ENCODE results near the gene ALG9. TPM values are rescaled to one million over a fixed set of nuclear protein-coding genes. Genes with fewer than 3 reads are reported as not detected.

Gene ALG9
- total RNA-seq, 2 donors from 2014 or later, result 25.9 to 60.3 TPM

DNA sequence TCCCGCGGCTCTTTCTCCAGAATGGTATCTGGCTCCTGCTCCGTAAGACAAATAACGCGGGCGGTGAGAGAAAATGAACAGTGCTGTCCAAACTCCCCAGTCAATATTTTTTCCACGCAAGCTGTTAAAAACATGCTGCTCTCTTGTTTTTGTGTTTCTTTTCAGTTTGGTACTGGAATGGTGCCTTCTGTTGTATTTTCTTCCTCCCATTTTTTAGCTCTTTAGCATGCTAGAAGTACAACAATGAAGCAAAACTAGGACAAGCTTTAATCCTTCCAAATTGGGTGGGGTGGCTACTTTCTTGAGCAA, 104.6 kb downstream of the ALG9 start:
- Histone ChIP-seq H3K9me3 (no peaks in the 10 kb centered on the region), H3K27me3 (no peaks in the 10 kb centered on the region), H3K4me1 (peaks cover 41% of the 10 kb centered on the region), H3K4me3 (peak overlapping the region; percentile 3 to 58), H3K36me3 (replicated peaks in 1 of 2; ENCODE audit: insufficient read depth in 1 of 2, low read depth in 2 of 2) (peaks cover 0 to 2% of the 10 kb centered on the region in 2 donors), H3K27ac (peak overlapping the region; percentile 83 to 97 (median 96))
- TF ChIP-seq POLR2A (IDR thresholded peaks at IDR 0.05), result no peak
- TF ChIP-seq, protein P1, sequence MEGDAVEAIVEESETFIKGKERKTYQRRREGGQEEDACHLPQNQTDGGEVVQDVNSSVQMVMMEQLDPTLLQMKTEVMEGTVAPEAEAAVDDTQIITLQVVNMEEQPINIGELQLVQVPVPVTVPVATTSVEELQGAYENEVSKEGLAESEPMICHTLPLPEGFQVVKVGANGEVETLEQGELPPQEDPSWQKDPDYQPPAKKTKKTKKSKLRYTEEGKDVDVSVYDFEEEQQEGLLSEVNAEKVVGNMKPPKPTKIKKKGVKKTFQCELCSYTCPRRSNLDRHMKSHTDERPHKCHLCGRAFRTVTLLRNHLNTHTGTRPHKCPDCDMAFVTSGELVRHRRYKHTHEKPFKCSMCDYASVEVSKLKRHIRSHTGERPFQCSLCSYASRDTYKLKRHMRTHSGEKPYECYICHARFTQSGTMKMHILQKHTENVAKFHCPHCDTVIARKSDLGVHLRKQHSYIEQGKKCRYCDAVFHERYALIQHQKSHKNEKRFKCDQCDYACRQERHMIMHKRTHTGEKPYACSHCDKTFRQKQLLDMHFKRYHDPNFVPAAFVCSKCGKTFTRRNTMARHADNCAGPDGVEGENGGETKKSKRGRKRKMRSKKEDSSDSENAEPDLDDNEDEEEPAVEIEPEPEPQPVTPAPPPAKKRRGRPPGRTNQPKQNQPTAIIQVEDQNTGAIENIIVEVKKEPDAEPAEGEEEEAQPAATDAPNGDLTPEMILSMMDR (IDR thresholded peaks at IDR 0.05), result no peak
- 0% methylated on average over 7 of the region's 7 CpGs for WGBS, 2 donors
- ATAC-seq (peak; percentile 3), DNase-seq (no peak)
- intact Hi-C loops (cut with DNase I), result no loop called here

GRCh38 chr11:111765984-111766833, 105.2 kb downstream of the ALG9 start, which contains the start of gene PPP2R1B:
Gene PPP2R1B, minus strand, starts transcription at chr11:111766389. Its CDS starts 28 bp downstream, at chr11:111766361.
- WGBS, 2 donors, result 0% methylated on average over 4 to 61 of the region's 61 CpGs
- peak; percentile 94 for ATAC-seq
- Histone ChIP-seq H3K36me3 (replicated peaks in 1 of 2; ENCODE audit: insufficient read depth in 1 of 2, low read depth in 2 of 2) (peaks cover 0 to 4% of the 10 kb centered on the region in 2 donors), H3K4me3 (peak within 1 kb of the TSS; percentile 58 to 94), H3K27me3 (no peaks in the 10 kb centered on the region), H3K4me1 (peaks cover 47% of the 10 kb centered on the region), H3K27ac (peak within 1 kb of the TSS; percentile 83 to 97 (median 96)), H3K9me3 (no peaks in the 10 kb centered on the region)
- DNase-seq, result peak; percentile 75 to 83 (median 82)
- peak; percentile 48 to 88 (median 80) for TF ChIP-seq POLR2A (IDR thresholded peaks at IDR 0.05)
- TF ChIP-seq, protein P1 (IDR thresholded peaks at IDR 0.05), result no peak
- intact Hi-C loops (cut with DNase I), result no loop called here

GRCh38 chr11:111765320-111765983, 105.9 kb downstream of the ALG9 start:
- intact Hi-C loops (cut with DNase I), result no loop called here
- peaks cover 0 to 6% of the 10 kb centered on the region in 2 donors for H3K36me3 ChIP-seq (replicated peaks in 1 of 2; ENCODE audit: insufficient read depth in 1 of 2, low read depth in 2 of 2)
- no peaks in the 10 kb centered on the region for H3K9me3 ChIP-seq
- H3K27ac ChIP-seq, result peak overlapping the region; percentile 83 to 97 (median 96)
- WGBS, 2 donors, result 0 to 1% methylated on average over 22 to 28 of the region's 28 CpGs
- H3K27me3 ChIP-seq, result no peaks in the 10 kb centered on the region
- ATAC-seq (peak; percentile 50), DNase-seq (peak; percentile 50 to 75 (median 64))
- TF ChIP-seq, protein P1 (IDR thresholded peaks at IDR 0.05), result no peak
- no peak for TF ChIP-seq POLR2A (IDR thresholded peaks at IDR 0.05)
- H3K4me1 ChIP-seq, result peaks cover 49% of the 10 kb centered on the region
- H3K4me3 ChIP-seq, result peak overlapping the region; percentile 58 to 94

- peaks cover 58% of the 10 kb centered on the region for H3K4me1 ChIP-seq
- intact Hi-C loops (cut with DNase I), result no loop called here
- H3K36me3 ChIP-seq (replicated peaks in 1 of 2; ENCODE audit: insufficient read depth in 1 of 2, low read depth in 2 of 2), result peaks cover 0 to 9% of the 10 kb centered on the region in 2 donors
- ATAC-seq, result no peak
- no peak for TF ChIP-seq POLR2A (IDR thresholded peaks at IDR 0.05)
- TF ChIP-seq, protein P1 (IDR thresholded peaks at IDR 0.05), result no peak
- H3K9me3 ChIP-seq, result no peaks in the 10 kb centered on the region
- WGBS, 2 donors, result 16 to 21% methylated on average over 1 of the region's 1 CpG
- peak overlapping the region in 1 of 2 donors; percentile 94 for H3K4me3 ChIP-seq
- no peak for DNase-seq
- H3K27ac ChIP-seq, result peak overlapping the region; percentile 43 to 97 (median 96)
- H3K27me3 ChIP-seq, result no peaks in the 10 kb centered on the region
Observed at GRCh38 chr11:111764621-111765020, 106.8 kb downstream of the ALG9 start.

All from body of pancreas (tissue), 4 donors.